MM.1S (cell line): Measurements from ENCODE around the gene IER5.

Source experiments
- DNase-seq: peaks from one replicate; pipeline ENCODE4 v3.0.0-alpha.2; 2015
- H2AFZ ChIP-seq: fragments of 300-600 bp; sonication (generic); 2 replicates; pipeline ENCODE4 v1.6.0; 2016; ENCODE audit warnings: antibody characterized with exemption, low read length
- H3F3A ChIP-seq: fragments of 300-600 bp; sonication (generic); 2 replicates; pipeline ENCODE4 v1.6.1; 2016; ENCODE audit warnings: mild to moderate bottlenecking, antibody characterized with exemption, low read length, moderate library complexity, mixed read lengths; ENCODE audit not compliant: insufficient read depth
- H3K27ac ChIP-seq: fragments of 300-600 bp; sonication (generic); 2 replicates; pipeline ENCODE4 v1.5.1; 2016; ENCODE audit warnings: mild to moderate bottlenecking, low read length
- H3K27me3 ChIP-seq: fragments of 300-600 bp; sonication (generic); replicated peaks from 2 replicates; pipeline ENCODE4 v1.6.0; 2016; ENCODE audit warnings: low read length; ENCODE audit not compliant: insufficient read depth
- H3K36me3 ChIP-seq: fragments of 300-600 bp; sonication (generic); replicated peaks from 2 replicates; pipeline ENCODE4 v1.6.1; 2016; ENCODE audit warnings: mild to moderate bottlenecking, low read length, mixed read lengths; ENCODE audit not compliant: insufficient read depth
- H3K4me1 ChIP-seq: fragments of 300-600 bp; sonication (generic); 2 replicates; pipeline ENCODE4 v1.6.1; 2016; ENCODE audit warnings: low read length, mixed read lengths
- H3K4me2 ChIP-seq: fragments of 300-600 bp; sonication (generic); 2 replicates; pipeline ENCODE4 v1.6.0; 2016; ENCODE audit warnings: low read depth, low read length
- H3K4me3 ChIP-seq: fragments of 300-600 bp; sonication (generic); 2 replicates; pipeline ENCODE4 v1.5.1; 2016; ENCODE audit warnings: low read length, mixed read lengths
- H3K79me2 ChIP-seq: fragments of 300-600 bp; sonication (generic); 2 replicates; pipeline ENCODE4 v1.6.1; 2016; ENCODE audit warnings: mixed run types, low read length, mixed read lengths
- H3K9ac ChIP-seq: fragments of 300-600 bp; sonication (generic); 2 replicates; pipeline ENCODE4 v1.6.1; 2016; ENCODE audit warnings: low read length, mixed read lengths
- H3K9me2 ChIP-seq: fragments of 300-600 bp; sonication (generic); replicated peaks from 2 replicates; pipeline ENCODE4 v1.6.1; 2016; ENCODE audit warnings: mild to moderate bottlenecking, low read length, mixed read lengths; ENCODE audit not compliant: insufficient read depth
- H3K9me3 ChIP-seq: fragments of 300-600 bp; sonication (generic); replicated peaks from 2 replicates; pipeline ENCODE4 v1.6.1; 2016; ENCODE audit warnings: mild to moderate bottlenecking, low read length, mixed read lengths; ENCODE audit not compliant: insufficient read depth
- H4K20me1 ChIP-seq: fragments of 300-600 bp; sonication (generic); 2 replicates; pipeline ENCODE4 v1.6.1; 2016; ENCODE audit warnings: mild to moderate bottlenecking, low read length, moderate library complexity, mixed read lengths; ENCODE audit not compliant: insufficient read depth
- CTCF ChIP-seq: fragments of 300-600 bp; sonication (generic); IDR thresholded peaks from 2 replicates; pipeline ENCODE4 v1.5.1; 2016; ENCODE audit warnings: antibody characterized with exemption, low read length, mixed read lengths
- EZH2 ChIP-seq: fragments of 300-600 bp; sonication (generic); optimal IDR thresholded peaks from 2 replicates; pipeline ENCODE3; 2017; ENCODE audit warnings: low read depth, mild to moderate bottlenecking, antibody characterized with exemption, low read length, mixed read lengths
- EZH2phosphoT487 ChIP-seq: fragments of 300-600 bp; sonication (generic); IDR thresholded peaks from 2 replicates; pipeline ENCODE4 v1.6.1; 2018; ENCODE audit warnings: antibody characterized with exemption, low read length

Gene IER5

GRCh38 chr1:181122222-181122621, 33.7 kb downstream of the IER5 start:
- no peak for DNase-seq
- H3K36me3 ChIP-seq, result no peaks in the 10 kb centered on the region
- H3K9ac ChIP-seq, result no peak overlapping the region
- no peaks in the 10 kb centered on the region for H4K20me1 ChIP-seq
- H3K27ac ChIP-seq, result no peak overlapping the region
- H3K4me1 ChIP-seq, result peaks cover 9% of the 10 kb centered on the region
- no peak overlapping the region for H3K4me2 ChIP-seq
- no peak overlapping the region for H3K4me3 ChIP-seq
- no peaks in the 10 kb centered on the region for H3K27me3 ChIP-seq
- no peak for TF ChIP-seq EZH2phosphoT487
- TF ChIP-seq EZH2, result no peak
- no peak for TF ChIP-seq CTCF
- no peak overlapping the region for H2AFZ ChIP-seq
- no peaks in the 10 kb centered on the region for H3K79me2 ChIP-seq
- H3K9me2 ChIP-seq, result no peaks in the 10 kb centered on the region
- no peaks in the 10 kb centered on the region for H3F3A ChIP-seq
- no peaks in the 10 kb centered on the region for H3K9me3 ChIP-seq

GRCh38 chr1:181123173-181123572, 34.7 kb downstream of the IER5 start:
- H3K4me3 ChIP-seq, result no peak overlapping the region
- no peak overlapping the region for H2AFZ ChIP-seq
- H3F3A ChIP-seq, result no peaks in the 10 kb centered on the region
- TF ChIP-seq EZH2 (no peak), CTCF (no peak), EZH2phosphoT487 (no peak)
- H3K27me3 ChIP-seq, result no peaks in the 10 kb centered on the region
- no peak overlapping the region for H3K9ac ChIP-seq
- H4K20me1 ChIP-seq, result no peaks in the 10 kb centered on the region
- no peaks in the 10 kb centered on the region for H3K36me3 ChIP-seq
- no peaks in the 10 kb centered on the region for H3K79me2 ChIP-seq
- no peak overlapping the region for H3K4me2 ChIP-seq
- peaks cover 17% of the 10 kb centered on the region for H3K4me1 ChIP-seq
- H3K27ac ChIP-seq, result no peak overlapping the region
- no peaks in the 10 kb centered on the region for H3K9me2 ChIP-seq
- no peaks in the 10 kb centered on the region for H3K9me3 ChIP-seq
- DNase-seq, result no peak

- Histone ChIP-seq H3K27me3 (no peaks in the 10 kb centered on the region), H3K4me3 (no peak overlapping the region), H3K4me2 (no peak overlapping the region), H3K9ac (no peak overlapping the region), H4K20me1 (no peaks in the 10 kb centered on the region), H3K36me3 (no peaks in the 10 kb centered on the region), H3K79me2 (no peaks in the 10 kb centered on the region), H3K4me1 (peaks cover 28% of the 10 kb centered on the region), H3F3A (peaks cover 7% of the 10 kb centered on the region; the same call in 1 of the 2 replicates), H3K27ac (no peak overlapping the region), H2AFZ (no peak overlapping the region), H3K9me3 (no peaks in the 10 kb centered on the region), H3K9me2 (no peaks in the 10 kb centered on the region)
- TF ChIP-seq CTCF (no peak), EZH2 (no peak), EZH2phosphoT487 (no peak)
- DNase-seq, result no peak
Observed at GRCh38 chr1:181124291-181124751, 35.8 kb downstream of the IER5 start.
